LNCaP clone FGC (cell line): ENCODE results near the gene PPP1CA.
A peak's percentile ranks its signal among the peaks of the same experiment; 100 is the strongest.
"Not testable (repeated sequence)": the region's sequence is repeated elsewhere in the genome, so short reads cannot be mapped to it uniquely, and the experiment has no call there.

Experiments
- DNase-seq: peaks from one replicate; pipeline ENCODE4 v3.0.0-alpha.2; 2011; ENCODE audit warnings: low read depth
- H3K4me3 ChIP-seq: 2 replicates; pipeline ENCODE4 v1.5.1; 2011; ENCODE audit warnings: mild to moderate bottlenecking, low read depth, low read length, control low read depth
- CTCF ChIP-seq: IDR thresholded peaks from 2 replicates; pipeline ENCODE4 v1.5.1; 2012; ENCODE audit warnings: mild to moderate bottlenecking; ENCODE audit not compliant: control insufficient read depth, insufficient read depth; ENCODE audit errors: extremely low read depth

Gene PPP1CA

GRCh38 chr11:67404515-67405195 lies 3.0 kb upstream of the PPP1CA start:
- DNase-seq, result no peak
- no peak overlapping the region for H3K4me3 ChIP-seq
- no peak for TF ChIP-seq CTCF

- H3K4me3 ChIP-seq, DNase-seq: not testable (repeated sequence)
Measured at GRCh38 chr11:67403085-67403484, 1.4 kb upstream of the PPP1CA start.

- DNase-seq, result not testable (repeated sequence)
- peak overlapping the region; percentile 19; the same call in 1 of the 2 replicates for H3K4me3 ChIP-seq
Measured at GRCh38 chr11:67402192-67402839, 658 bp upstream of the PPP1CA start.

- TF ChIP-seq CTCF, result no peak
- DNase-seq, result no peak
- H3K4me3 ChIP-seq, result peak overlapping the region; percentile 97
Measured at GRCh38 chr11:67400942-67401494, 640 bp downstream of the PPP1CA start.

GRCh38 chr11:67400251-67400941 lies 1.3 kb downstream of the PPP1CA start:
- peak overlapping the region; percentile 97 for H3K4me3 ChIP-seq
- TF ChIP-seq CTCF, result no peak
- no peak for DNase-seq

- TF ChIP-seq CTCF, result no peak
- no peak for DNase-seq
- H3K4me3 ChIP-seq, result no peak overlapping the region
Measured at GRCh38 chr11:67398661-67399563, 2.7 kb downstream of the PPP1CA start.

GRCh38 chr11:67397986-67398660 lies 3.5 kb downstream of the PPP1CA start:
- H3K4me3 ChIP-seq, result no peak overlapping the region
- DNase-seq, result no peak
- no peak for TF ChIP-seq CTCF
